SK-N-DZ (cell line): ENCODE results near the gene NRDC.

ENCODE experiments used
- DNase-seq: peaks from one replicate; pipeline ENCODE4 v3.0.0-alpha.2; 2015; ENCODE audit warnings: low spot score
- small RNA-seq, 2 experiments: library from RNA; depleted of rRNA; stranded (forward); fragments of <200 nt; gene quantifications; one replicate each; pipeline ENCODE3, GENCODE V24; 2014

NRDC gene

GRCh38 chr1:51760872-51761271, 117.7 kb downstream of the NRDC start:
- DNase-seq: no peak

- no peak for DNase-seq
These were observed 120.2 kb downstream of the NRDC start for GRCh38 chr1:51758310-51758709.

GRCh38 chr1:51756290-51756689, 122.2 kb downstream of the NRDC start:
- no peak for DNase-seq

- DNase-seq: no peak
These were observed 123.1 kb downstream of the NRDC start for GRCh38 chr1:51755437-51755836.

- no peak for DNase-seq
These were observed 123.9 kb downstream of the NRDC start for GRCh38 chr1:51754666-51755065.

- DNase-seq: no peak
These were observed 124.6 kb downstream of the NRDC start for GRCh38 chr1:51753969-51754368.

GRCh38 chr1:51752073-51752948, 126.2 kb downstream of the NRDC start:
- DNase-seq: no peak

GRCh38 chr1:51750729-51751128, 127.8 kb downstream of the NRDC start:
- no peak for DNase-seq

GRCh38 chr1:51750218-51750617, 128.3 kb downstream of the NRDC start:
- no peak for DNase-seq

- DNase-seq: no peak
These were observed 129.4 kb downstream of the NRDC start for GRCh38 chr1:51749151-51749550.

- DNase-seq: no peak
These were observed 133.3 kb downstream of the NRDC start for GRCh38 chr1:51745304-51745570.

- DNase-seq: peak; percentile 18
These were observed 133.8 kb downstream of the NRDC start for GRCh38 chr1:51744506-51745303.

- DNase-seq: no peak
These were observed 137.3 kb downstream of the NRDC start for GRCh38 chr1:51741121-51741681.

- no peak for DNase-seq
These were observed 137.9 kb downstream of the NRDC start for GRCh38 chr1:51740652-51741051.

Small RNA genes within 50 kb of the gene (small RNA-seq; reads per million reads assigned to genes)
- gene AL050343.2: 0 reads per million in 2 experiments
